Measurements from ENCODE around the gene PDZD8. TPM values are rescaled to one million over a fixed set of nuclear protein-coding genes. Genes with fewer than 3 reads are reported as not detected.

The PDZD8 gene
- total and polyA plus RNA-seq, 2 donors from 2014 or later = 7.4 to 41.9 TPM

- intact Hi-C loops (cut with DNase I) = no loop called here
- H3K36me3 ChIP-seq (ENCODE audit: control insufficient read depth in 2 of 3, insufficient read depth in 3 of 3, low read length in 3 of 3) = no peaks in the 10 kb centered on the region
- H3K27ac ChIP-seq (ENCODE audit: low read depth in 2 of 2, low read length in 2 of 2) = no peak overlapping the region
- DNase-seq (no peak), FAIRE-seq (no peak)
- TF ChIP-seq CTCF (IDR thresholded peaks at IDR 0.05; ENCODE audit: borderline replicate concordance, extremely low read depth, insufficient read depth) = no peak
- H3K4me3 ChIP-seq (ENCODE audit: low read length in 3 of 3) = no peak overlapping the region
- H3K27me3 ChIP-seq (ENCODE audit: control insufficient read depth, insufficient read depth, low read length) = no peaks in the 10 kb centered on the region
- no peak overlapping the region for H3K9ac ChIP-seq (ENCODE audit: low read length in 3 of 3)
- H3K9me3 ChIP-seq (ENCODE audit: control insufficient read depth in 2 of 3, insufficient read depth in 1 of 3, low read length in 3 of 3) = no peaks in the 10 kb centered on the region
- no peaks in the 10 kb centered on the region for H3K4me1 ChIP-seq (ENCODE audit: control insufficient read depth in 2 of 3, insufficient read depth in 2 of 3, low read depth in 1 of 3, low read length in 3 of 3)
These were observed 100.1 kb downstream of the PDZD8 start for GRCh38 chr10:117275121-117275520.

- Histone ChIP-seq H3K4me1 (ENCODE audit: control insufficient read depth in 2 of 3, insufficient read depth in 2 of 3, low read depth in 1 of 3, low read length in 3 of 3) (no peaks in the 10 kb centered on the region), H3K9me3 (ENCODE audit: control insufficient read depth in 2 of 3, insufficient read depth in 1 of 3, low read length in 3 of 3) (no peaks in the 10 kb centered on the region), H3K27me3 (ENCODE audit: control insufficient read depth, insufficient read depth, low read length) (no peaks in the 10 kb centered on the region), H3K36me3 (ENCODE audit: control insufficient read depth in 2 of 3, insufficient read depth in 3 of 3, low read length in 3 of 3) (no peaks in the 10 kb centered on the region), H3K27ac (ENCODE audit: low read depth in 2 of 2, low read length in 2 of 2) (no peak overlapping the region), H3K4me3 (ENCODE audit: low read length in 3 of 3) (no peak overlapping the region), H3K9ac (ENCODE audit: low read length in 3 of 3) (no peak overlapping the region)
- no peak for TF ChIP-seq CTCF (IDR thresholded peaks at IDR 0.05; ENCODE audit: borderline replicate concordance, extremely low read depth, insufficient read depth)
- intact Hi-C loops (cut with DNase I) = no loop called here
- FAIRE-seq = no peak
- DNase-seq = no peak
These were observed 100.7 kb downstream of the PDZD8 start for GRCh38 chr10:117274509-117274908.

GRCh38 chr10:117273980-117274379 is 101.3 kb downstream of the PDZD8 start:
- DNase-seq = no peak
- Histone ChIP-seq H3K4me1 (ENCODE audit: control insufficient read depth in 2 of 3, insufficient read depth in 2 of 3, low read depth in 1 of 3, low read length in 3 of 3) (no peaks in the 10 kb centered on the region), H3K9ac (ENCODE audit: low read length in 3 of 3) (no peak overlapping the region), H3K9me3 (ENCODE audit: control insufficient read depth in 2 of 3, insufficient read depth in 1 of 3, low read length in 3 of 3) (peaks cover 0 to 2% (median 0%) of the 10 kb centered on the region in 3 donors), H3K4me3 (ENCODE audit: low read length in 3 of 3) (no peak overlapping the region), H3K27me3 (ENCODE audit: control insufficient read depth, insufficient read depth, low read length) (no peaks in the 10 kb centered on the region), H3K36me3 (ENCODE audit: control insufficient read depth in 2 of 3, insufficient read depth in 3 of 3, low read length in 3 of 3) (no peaks in the 10 kb centered on the region), H3K27ac (ENCODE audit: low read depth in 2 of 2, low read length in 2 of 2) (no peak overlapping the region)
- intact Hi-C loops (cut with DNase I) = no loop called here
- FAIRE-seq = no peak
- no peak for TF ChIP-seq CTCF (IDR thresholded peaks at IDR 0.05; ENCODE audit: borderline replicate concordance, extremely low read depth, insufficient read depth)

Measured in kidney (tissue), 14 donors.